Measurements from ENCODE around the gene SMTNL2. TPM values are rescaled to one million over a fixed set of nuclear protein-coding genes. Genes with fewer than 3 reads are reported as not detected.
A peak's percentile ranks its signal among the peaks of the same experiment; 100 is the strongest.

SMTNL2 gene
- total and polyA plus RNA-seq, 2 donors (not counting 1 experiment from before 2014, with no cell fraction given) = 0.17 to 0.99 TPM

DNA sequence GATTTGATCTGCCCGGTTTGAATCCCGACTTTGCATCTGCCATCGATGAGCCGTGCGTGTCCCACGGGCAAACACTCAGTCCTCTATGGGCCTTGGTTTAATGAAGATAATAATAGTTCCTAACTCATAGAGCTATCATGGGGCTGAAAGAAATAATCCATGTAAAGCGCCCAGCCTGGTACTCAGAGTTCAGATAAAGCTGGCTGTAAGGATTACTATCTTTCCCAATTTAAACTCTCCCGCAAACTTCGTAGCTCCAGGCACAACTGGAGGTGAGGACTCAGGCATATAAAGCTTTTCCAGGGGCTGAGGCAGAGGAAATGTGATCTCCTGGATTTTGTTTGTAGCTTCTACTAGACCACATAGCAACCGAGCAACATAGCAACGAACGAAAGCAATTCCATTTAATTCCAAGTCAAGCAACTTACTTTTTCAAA is 40.9 kb downstream of the SMTNL2 start:
- Histone ChIP-seq H3K4me2 (ENCODE audit: extremely low read depth, insufficient read depth, low read length) (no peak overlapping the region), H3K9ac (ENCODE audit: insufficient read depth, low read length) (no peak overlapping the region), H3K79me2 (ENCODE audit: control insufficient read depth, insufficient read depth, low read length) (no peaks in the 10 kb centered on the region), H3K27ac (ENCODE audit: insufficient read depth, low read length) (no peak overlapping the region), H3K9me3 (ENCODE audit: control insufficient read depth, insufficient read depth, low read depth, low read length) (no peaks in the 10 kb centered on the region), H4K20me1 (ENCODE audit: control insufficient read depth, extremely low read depth, insufficient read depth, low read length) (no peaks in the 10 kb centered on the region), H3K36me3 (ENCODE audit: control insufficient read depth, insufficient read depth, low read length) (no peaks in the 10 kb centered on the region), H3K27me3 (ENCODE audit: control insufficient read depth, insufficient read depth, low read length) (peaks cover 7% of the 10 kb centered on the region), H2AFZ (ENCODE audit: low read length) (no peak overlapping the region), H3K4me1 (ENCODE audit: control insufficient read depth, extremely low read depth, insufficient read depth, low read length) (no peaks in the 10 kb centered on the region), H3K4me3 (replicated peaks in 1 of 4; ENCODE audit: control extremely low read depth in 1 of 4, insufficient read depth in 1 of 4, low read depth in 3 of 4, low read length in 4 of 4) (no peak overlapping the region)
- peak in 1 of 2 donors; percentile 58 for DNase-seq (ENCODE audit: low read depth in 2 of 2)
- no peak for TF ChIP-seq EZH2 (IDR thresholded peaks at IDR 0.05; ENCODE audit: low read length, missing control alignments)
- TF ChIP-seq, protein P1, sequence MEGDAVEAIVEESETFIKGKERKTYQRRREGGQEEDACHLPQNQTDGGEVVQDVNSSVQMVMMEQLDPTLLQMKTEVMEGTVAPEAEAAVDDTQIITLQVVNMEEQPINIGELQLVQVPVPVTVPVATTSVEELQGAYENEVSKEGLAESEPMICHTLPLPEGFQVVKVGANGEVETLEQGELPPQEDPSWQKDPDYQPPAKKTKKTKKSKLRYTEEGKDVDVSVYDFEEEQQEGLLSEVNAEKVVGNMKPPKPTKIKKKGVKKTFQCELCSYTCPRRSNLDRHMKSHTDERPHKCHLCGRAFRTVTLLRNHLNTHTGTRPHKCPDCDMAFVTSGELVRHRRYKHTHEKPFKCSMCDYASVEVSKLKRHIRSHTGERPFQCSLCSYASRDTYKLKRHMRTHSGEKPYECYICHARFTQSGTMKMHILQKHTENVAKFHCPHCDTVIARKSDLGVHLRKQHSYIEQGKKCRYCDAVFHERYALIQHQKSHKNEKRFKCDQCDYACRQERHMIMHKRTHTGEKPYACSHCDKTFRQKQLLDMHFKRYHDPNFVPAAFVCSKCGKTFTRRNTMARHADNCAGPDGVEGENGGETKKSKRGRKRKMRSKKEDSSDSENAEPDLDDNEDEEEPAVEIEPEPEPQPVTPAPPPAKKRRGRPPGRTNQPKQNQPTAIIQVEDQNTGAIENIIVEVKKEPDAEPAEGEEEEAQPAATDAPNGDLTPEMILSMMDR (conservative IDR thresholded peaks at IDR 0.05 in 1 of 2, IDR thresholded peaks at IDR 0.05 in 1 of 2; ENCODE audit: low read depth in 1 of 2, low read length in 2 of 2) = no peak

DNA sequence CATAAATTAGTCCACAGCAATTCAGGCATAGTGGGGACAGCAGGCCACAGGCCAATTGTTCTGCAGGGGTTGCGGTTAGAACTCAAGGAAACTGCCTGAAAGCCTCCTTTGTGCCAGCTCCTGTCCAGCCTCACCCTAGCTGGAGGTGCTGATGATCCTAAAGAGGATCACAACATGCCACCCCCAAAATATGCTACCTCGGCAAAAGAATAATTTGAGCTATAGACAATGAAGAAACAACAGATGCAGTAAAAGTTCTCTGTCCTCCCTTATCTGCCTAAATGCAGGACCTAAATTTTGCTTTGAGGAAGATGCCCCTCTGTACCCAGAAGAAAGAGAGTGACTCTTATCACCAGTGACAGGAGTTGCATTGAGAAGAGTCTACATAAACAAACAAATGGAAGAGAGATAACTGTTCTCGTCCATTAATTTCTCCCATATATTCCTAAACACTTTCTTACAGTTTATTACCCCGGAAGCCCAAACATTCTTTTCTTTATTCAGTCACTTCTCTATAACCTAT is 42.5 kb downstream of the SMTNL2 start:
- Histone ChIP-seq H4K20me1 (ENCODE audit: control insufficient read depth, extremely low read depth, insufficient read depth, low read length) (no peaks in the 10 kb centered on the region), H3K9ac (ENCODE audit: insufficient read depth, low read length) (no peak overlapping the region), H3K27ac (ENCODE audit: insufficient read depth, low read length) (no peak overlapping the region), H3K9me3 (ENCODE audit: control insufficient read depth, insufficient read depth, low read depth, low read length) (no peaks in the 10 kb centered on the region), H3K27me3 (ENCODE audit: control insufficient read depth, insufficient read depth, low read length) (peaks cover 7% of the 10 kb centered on the region), H3K4me2 (ENCODE audit: extremely low read depth, insufficient read depth, low read length) (no peak overlapping the region), H3K36me3 (ENCODE audit: control insufficient read depth, insufficient read depth, low read length) (no peaks in the 10 kb centered on the region), H2AFZ (ENCODE audit: low read length) (no peak overlapping the region), H3K4me3 (replicated peaks in 1 of 4; ENCODE audit: control extremely low read depth in 1 of 4, insufficient read depth in 1 of 4, low read depth in 3 of 4, low read length in 4 of 4) (no peak overlapping the region), H3K4me1 (ENCODE audit: control insufficient read depth, extremely low read depth, insufficient read depth, low read length) (no peaks in the 10 kb centered on the region), H3K79me2 (ENCODE audit: control insufficient read depth, insufficient read depth, low read length) (no peaks in the 10 kb centered on the region)
- no peak for TF ChIP-seq EZH2 (IDR thresholded peaks at IDR 0.05; ENCODE audit: low read length, missing control alignments)
- TF ChIP-seq, protein P1 (conservative IDR thresholded peaks at IDR 0.05 in 1 of 2, IDR thresholded peaks at IDR 0.05 in 1 of 2; ENCODE audit: low read depth in 1 of 2, low read length in 2 of 2) = no peak
- no peak for DNase-seq (ENCODE audit: low read depth in 2 of 2)

DNA sequence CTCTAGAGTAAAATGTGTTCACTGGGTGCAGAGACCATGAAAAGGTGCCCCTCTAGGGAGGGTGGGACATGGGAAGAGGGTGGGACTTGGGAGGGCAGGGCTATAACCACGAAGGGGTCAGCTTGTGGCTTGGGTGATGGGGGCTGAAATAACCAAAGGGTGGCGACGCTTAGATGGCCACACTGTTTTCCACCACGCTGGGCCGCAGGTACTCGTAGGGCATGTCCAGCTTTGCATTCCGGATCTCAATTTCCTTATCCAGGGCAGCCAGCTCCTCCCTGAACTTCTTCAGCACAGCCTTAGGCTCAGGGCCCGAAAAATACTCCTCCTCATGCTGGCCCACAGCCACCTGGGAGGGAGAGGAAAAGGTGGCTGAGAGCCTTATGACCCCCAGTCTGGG is 47.1 kb downstream of the SMTNL2 start:
- Histone ChIP-seq H3K36me3 (ENCODE audit: control insufficient read depth, insufficient read depth, low read length) (no peaks in the 10 kb centered on the region), H3K9ac (ENCODE audit: insufficient read depth, low read length) (no peak overlapping the region)
- no peak for TF ChIP-seq EZH2 (IDR thresholded peaks at IDR 0.05; ENCODE audit: low read length, missing control alignments)
- TF ChIP-seq, protein P1 (conservative IDR thresholded peaks at IDR 0.05 in 1 of 2, IDR thresholded peaks at IDR 0.05 in 1 of 2; ENCODE audit: low read depth in 1 of 2, low read length in 2 of 2) = no peak

More for the DNA sequence above, 47.1 kb downstream of the SMTNL2 start:
- H3K27me3 ChIP-seq (ENCODE audit: control insufficient read depth, insufficient read depth, low read length) = peaks cover 6% of the 10 kb centered on the region
- H3K79me2 ChIP-seq (ENCODE audit: control insufficient read depth, insufficient read depth, low read length) = no peaks in the 10 kb centered on the region
- H2AFZ ChIP-seq (ENCODE audit: low read length) = no peak overlapping the region
- H3K4me3 ChIP-seq (replicated peaks in 1 of 4; ENCODE audit: control extremely low read depth in 1 of 4, insufficient read depth in 1 of 4, low read depth in 3 of 4, low read length in 4 of 4) = no peak overlapping the region
- no peaks in the 10 kb centered on the region for H3K9me3 ChIP-seq (ENCODE audit: control insufficient read depth, insufficient read depth, low read depth, low read length)
- DNase-seq (ENCODE audit: low read depth in 2 of 2) = no peak
- no peak overlapping the region for H3K27ac ChIP-seq (ENCODE audit: insufficient read depth, low read length)
- no peaks in the 10 kb centered on the region for H4K20me1 ChIP-seq (ENCODE audit: control insufficient read depth, extremely low read depth, insufficient read depth, low read length)
- H3K4me2 ChIP-seq (ENCODE audit: extremely low read depth, insufficient read depth, low read length) = no peak overlapping the region
- no peaks in the 10 kb centered on the region for H3K4me1 ChIP-seq (ENCODE audit: control insufficient read depth, extremely low read depth, insufficient read depth, low read length)
